ENCODE results near the gene MBD2.

DNA sequence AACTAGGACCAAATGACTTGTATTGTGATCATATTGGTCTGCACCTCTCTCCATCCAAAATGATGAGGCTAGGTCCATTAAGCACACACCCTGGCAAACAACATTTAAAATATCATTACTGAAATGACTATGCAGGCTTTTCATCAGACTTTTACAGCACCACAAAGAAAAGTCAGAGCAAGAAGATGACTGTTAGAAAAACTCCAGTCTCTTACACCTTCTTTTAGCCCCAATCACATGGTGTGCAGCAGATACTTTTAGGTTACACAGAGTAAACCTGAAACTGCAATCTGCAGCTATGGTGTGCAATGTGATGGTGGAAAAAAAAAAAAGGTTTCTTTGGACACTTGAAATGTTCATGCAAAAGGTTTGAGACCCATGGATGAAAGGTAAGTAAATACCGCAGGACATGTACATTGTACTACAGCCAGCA, 39.5 kb upstream of the MBD2 start:
- TF ChIP-seq, protein P1, sequence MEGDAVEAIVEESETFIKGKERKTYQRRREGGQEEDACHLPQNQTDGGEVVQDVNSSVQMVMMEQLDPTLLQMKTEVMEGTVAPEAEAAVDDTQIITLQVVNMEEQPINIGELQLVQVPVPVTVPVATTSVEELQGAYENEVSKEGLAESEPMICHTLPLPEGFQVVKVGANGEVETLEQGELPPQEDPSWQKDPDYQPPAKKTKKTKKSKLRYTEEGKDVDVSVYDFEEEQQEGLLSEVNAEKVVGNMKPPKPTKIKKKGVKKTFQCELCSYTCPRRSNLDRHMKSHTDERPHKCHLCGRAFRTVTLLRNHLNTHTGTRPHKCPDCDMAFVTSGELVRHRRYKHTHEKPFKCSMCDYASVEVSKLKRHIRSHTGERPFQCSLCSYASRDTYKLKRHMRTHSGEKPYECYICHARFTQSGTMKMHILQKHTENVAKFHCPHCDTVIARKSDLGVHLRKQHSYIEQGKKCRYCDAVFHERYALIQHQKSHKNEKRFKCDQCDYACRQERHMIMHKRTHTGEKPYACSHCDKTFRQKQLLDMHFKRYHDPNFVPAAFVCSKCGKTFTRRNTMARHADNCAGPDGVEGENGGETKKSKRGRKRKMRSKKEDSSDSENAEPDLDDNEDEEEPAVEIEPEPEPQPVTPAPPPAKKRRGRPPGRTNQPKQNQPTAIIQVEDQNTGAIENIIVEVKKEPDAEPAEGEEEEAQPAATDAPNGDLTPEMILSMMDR (IDR thresholded peaks at IDR 0.05; ENCODE audit: low read depth, low read length) = no peak
- TF ChIP-seq POLR2A (IDR thresholded peaks at IDR 0.05; ENCODE audit: extremely low read depth, insufficient read length) = no peak

All from NB4 (cell line).